Cardiac muscle cell (in vitro differentiated cells and primary cell): Measurements from ENCODE around the gene PCK2. TPM values are rescaled to one million over a fixed set of nuclear protein-coding genes. Genes with fewer than 3 reads are reported as not detected.

Experiments
- DNase-seq, 2 donors: peaks; one replicate each; pipeline versions ENCODE4 v3.0.0 to v3.0.0-alpha.2; 2010 to 2017; ENCODE audit warnings: low read depth in 1 of 2, low spot score in 1 of 2
- H3K27ac ChIP-seq: fragments of 200-600 bp; sonication (generic); 2 replicates; pipeline ENCODE4 v1.5.1; 2016
- H3K27me3 ChIP-seq: fragments of 200-600 bp; sonication (generic); 2 replicates; pipeline ENCODE4 v1.6.0; 2016; ENCODE audit warnings: control low read depth
- H3K36me3 ChIP-seq: fragments of 200-600 bp; sonication (generic); 2 replicates; pipeline ENCODE4 v1.5.1; 2016; ENCODE audit warnings: control low read depth
- H3K4me1 ChIP-seq: fragments of 200-600 bp; sonication (generic); 2 replicates; pipeline ENCODE4 v1.8.1; 2017; ENCODE audit warnings: low read depth, mild to moderate bottlenecking, mixed run types
- H3K4me3 ChIP-seq: fragments of 200-600 bp; sonication (generic); 2 replicates; pipeline ENCODE4 v1.5.1; 2016; ENCODE audit warnings: mild to moderate bottlenecking
- H3K9me3 ChIP-seq: fragments of 200-600 bp; sonication (generic); 2 replicates; pipeline ENCODE4 v1.5.1; 2017; ENCODE audit warnings: low read depth, mild to moderate bottlenecking, control low read depth
- CTCF ChIP-seq: IDR thresholded peaks from 2 replicates; pipeline ENCODE4 v1.5.1; 2012; ENCODE audit warnings: low read depth, mild to moderate bottlenecking, low read length
- polyA plus RNA-seq: library from polyadenylated mRNA; unstranded; fragments of >200 nt; fragmentation: Nextera tagmentation; extraction: Ambion mirVana; gene quantifications from 2 replicates; pipeline ENCODE4 v1.2.1, GENCODE V29; 2016
- total RNA-seq: library from RNA; depleted of rRNA; stranded (reverse); fragments of >200 nt; gene quantifications from 2 replicates; pipeline ENCODE4 v1.2.3, GENCODE V29; 2016

PCK2 gene
- total and polyA plus RNA-seq, 2 experiments from 2014 or later, result 12.2 to 18.9 TPM

DNA sequence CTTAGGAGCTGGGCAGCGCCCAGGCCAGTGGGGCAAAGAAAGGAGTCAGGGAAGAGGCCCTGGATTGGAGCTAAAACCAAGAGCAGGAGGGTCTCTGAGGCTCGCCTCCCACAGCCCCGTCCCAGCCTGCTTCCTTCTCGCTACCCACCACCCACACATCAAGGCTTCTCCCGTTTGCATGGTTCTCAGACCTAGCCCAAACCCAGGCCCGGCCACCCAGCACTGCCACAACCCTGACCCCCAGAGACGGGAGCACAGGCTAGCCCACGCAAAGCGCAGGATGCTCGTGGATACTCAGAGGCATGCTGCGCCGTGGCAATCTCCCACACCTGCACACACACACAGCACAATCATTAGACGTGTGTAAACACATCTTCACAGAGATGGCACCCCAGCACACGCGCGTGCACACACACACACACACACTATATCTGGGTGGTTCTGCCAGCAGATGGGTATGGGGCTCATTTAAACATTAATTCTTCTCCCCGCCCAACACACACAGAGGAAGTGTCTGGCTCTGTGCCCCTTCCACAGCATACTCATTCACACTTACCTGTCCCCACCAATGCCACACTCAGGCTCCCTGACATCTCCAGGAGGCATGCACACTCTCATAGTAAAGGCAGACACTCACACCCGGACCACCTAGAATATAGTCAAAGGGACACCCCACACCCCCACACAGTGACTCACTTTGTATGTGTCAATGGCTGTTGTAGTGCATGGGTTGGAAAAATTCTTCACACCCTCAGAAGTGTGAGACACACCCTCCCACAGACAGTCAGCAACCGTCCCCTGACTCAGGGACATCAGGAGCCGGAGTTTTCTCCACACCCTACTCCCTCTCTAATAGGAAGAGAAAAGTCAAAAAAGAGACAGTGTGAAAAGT lies 41.2 kb upstream of the PCK2 start:
- Histone ChIP-seq H3K9me3 (no peaks in the 10 kb centered on the region), H3K4me3 (no peak overlapping the region), H3K4me1 (no peaks in the 10 kb centered on the region), H3K36me3 (no peaks in the 10 kb centered on the region), H3K27me3 (no peaks in the 10 kb centered on the region), H3K27ac (no peak overlapping the region)
- no peak for DNase-seq
- no peak for TF ChIP-seq CTCF

DNA sequence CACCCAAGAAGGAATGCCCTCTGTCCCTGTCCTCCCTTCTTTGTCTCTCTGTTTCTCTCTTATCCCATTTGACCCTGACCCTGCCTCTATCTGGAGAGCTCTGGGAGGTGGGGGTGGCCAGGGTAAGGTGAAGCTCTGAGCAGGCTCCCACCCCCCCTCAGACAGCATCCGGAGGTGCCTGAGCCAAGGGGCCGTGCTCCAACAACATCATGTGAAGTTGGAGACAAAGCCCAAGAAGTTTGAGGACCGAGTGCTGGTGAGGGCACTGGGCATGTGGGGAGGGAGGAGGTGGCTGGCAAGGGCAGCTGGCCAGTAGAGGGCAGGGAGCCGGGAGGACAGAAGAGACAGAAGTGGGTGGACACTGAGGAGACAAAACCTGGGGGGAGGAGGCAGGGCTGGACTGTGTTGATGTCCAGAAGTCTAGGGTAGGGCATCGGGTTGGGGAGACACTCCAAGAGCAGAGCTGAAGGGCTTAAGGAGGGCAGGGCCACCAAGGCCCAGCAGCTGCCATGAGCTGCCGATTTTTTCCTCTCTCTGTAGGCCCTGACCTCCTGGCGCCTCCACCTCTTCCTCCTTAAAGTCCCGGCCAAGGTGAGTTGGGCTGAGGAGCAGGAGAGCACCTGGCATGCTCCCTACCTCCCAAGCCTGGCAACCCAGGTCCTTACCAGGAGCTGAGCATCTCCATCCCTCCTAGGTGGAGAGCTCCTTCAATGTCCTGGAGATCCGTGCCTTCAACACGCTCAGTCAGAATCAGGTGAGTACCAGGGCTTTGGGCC lies 40.4 kb upstream of the PCK2 start:
- no peak overlapping the region for H3K4me3 ChIP-seq
- no peaks in the 10 kb centered on the region for H3K4me1 ChIP-seq
- H3K27me3 ChIP-seq, result no peaks in the 10 kb centered on the region
- H3K27ac ChIP-seq, result no peak overlapping the region
- no peaks in the 10 kb centered on the region for H3K9me3 ChIP-seq
- no peak for TF ChIP-seq CTCF
- DNase-seq, result no peak
- H3K36me3 ChIP-seq, result no peaks in the 10 kb centered on the region

- Histone ChIP-seq H3K27ac (no peak overlapping the region), H3K4me3 (no peak overlapping the region), H3K27me3 (no peaks in the 10 kb centered on the region), H3K9me3 (no peaks in the 10 kb centered on the region), H3K36me3 (no peaks in the 10 kb centered on the region), H3K4me1 (no peaks in the 10 kb centered on the region)
- no peak for TF ChIP-seq CTCF
- DNase-seq, result no peak
Measured at GRCh38 chr14:24054324-24054641, 39.8 kb upstream of the PCK2 start.

DNA sequence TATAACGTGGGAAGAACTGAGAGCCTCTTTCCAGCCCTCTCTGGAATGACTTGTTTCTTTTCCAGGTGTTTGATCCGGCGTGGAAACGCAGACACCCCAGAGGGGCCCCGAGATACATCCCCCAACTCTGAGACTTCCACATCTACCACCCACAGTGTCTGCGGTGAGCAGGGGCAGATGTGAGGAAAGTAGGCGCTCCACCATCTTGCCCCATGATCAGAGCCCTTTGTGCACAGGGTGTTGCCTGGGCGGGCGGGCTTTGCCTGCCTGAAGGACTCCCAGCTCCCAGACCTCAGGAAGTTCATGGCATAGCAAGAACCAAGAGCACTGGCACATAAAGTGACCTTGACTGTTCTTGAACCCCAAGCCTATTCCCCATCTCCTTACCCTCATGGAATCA lies 39.5 kb upstream of the PCK2 start:
- no peaks in the 10 kb centered on the region for H3K27me3 ChIP-seq
- no peak overlapping the region for H3K27ac ChIP-seq
- no peak for DNase-seq
- no peak overlapping the region for H3K4me3 ChIP-seq
- no peak for TF ChIP-seq CTCF
- no peaks in the 10 kb centered on the region for H3K9me3 ChIP-seq
- no peaks in the 10 kb centered on the region for H3K36me3 ChIP-seq
- no peaks in the 10 kb centered on the region for H3K4me1 ChIP-seq

DNA sequence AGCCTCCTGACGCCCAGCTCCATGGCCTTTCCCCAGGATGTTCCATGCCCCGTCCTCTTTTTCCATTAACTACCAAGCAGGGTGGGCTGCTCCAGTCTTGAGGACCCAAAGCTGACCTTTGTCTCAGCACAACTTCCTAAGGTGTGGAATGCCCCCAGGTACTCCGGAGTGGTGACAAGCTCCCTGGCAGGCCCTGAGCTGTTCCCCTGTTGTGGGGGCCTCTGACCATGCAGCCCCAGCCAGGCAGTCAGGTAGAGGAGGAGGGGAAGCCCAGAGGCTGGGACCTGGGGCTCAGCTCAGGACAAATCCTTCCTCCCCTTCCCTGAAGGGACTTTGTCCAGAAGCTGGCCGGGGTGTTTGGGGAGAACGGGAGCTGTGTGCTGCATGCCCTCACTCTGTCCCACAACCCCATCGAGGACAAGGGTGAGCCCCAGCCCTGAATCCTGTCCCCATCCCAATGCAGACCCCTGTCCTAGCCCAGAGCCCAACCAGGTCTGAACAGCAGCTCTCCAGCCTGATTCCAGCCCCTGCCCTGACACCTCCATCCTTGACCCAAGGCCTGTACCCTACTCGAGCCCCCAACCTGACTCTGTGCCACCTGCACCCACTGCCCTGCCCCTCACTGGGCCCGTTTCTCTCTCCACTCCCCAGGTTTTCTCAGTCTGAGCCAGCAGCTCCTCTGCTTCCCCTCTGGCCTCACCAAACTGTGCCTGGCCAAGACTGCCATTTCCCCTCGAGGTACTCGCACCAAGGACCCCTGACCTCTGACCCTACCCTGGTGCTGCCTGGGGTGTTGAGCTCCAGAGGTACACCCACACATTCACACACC lies 37.9 kb upstream of the PCK2 start:
- no peak overlapping the region for H3K4me3 ChIP-seq
- no peaks in the 10 kb centered on the region for H3K36me3 ChIP-seq
- H3K4me1 ChIP-seq, result no peaks in the 10 kb centered on the region
- no peaks in the 10 kb centered on the region for H3K27me3 ChIP-seq
- H3K27ac ChIP-seq, result no peak overlapping the region
- TF ChIP-seq CTCF, result no peak
- DNase-seq, result no peak
- H3K9me3 ChIP-seq, result no peaks in the 10 kb centered on the region
